ENCODE results near the gene MOB1B.

Gene MOB1B

DNA sequence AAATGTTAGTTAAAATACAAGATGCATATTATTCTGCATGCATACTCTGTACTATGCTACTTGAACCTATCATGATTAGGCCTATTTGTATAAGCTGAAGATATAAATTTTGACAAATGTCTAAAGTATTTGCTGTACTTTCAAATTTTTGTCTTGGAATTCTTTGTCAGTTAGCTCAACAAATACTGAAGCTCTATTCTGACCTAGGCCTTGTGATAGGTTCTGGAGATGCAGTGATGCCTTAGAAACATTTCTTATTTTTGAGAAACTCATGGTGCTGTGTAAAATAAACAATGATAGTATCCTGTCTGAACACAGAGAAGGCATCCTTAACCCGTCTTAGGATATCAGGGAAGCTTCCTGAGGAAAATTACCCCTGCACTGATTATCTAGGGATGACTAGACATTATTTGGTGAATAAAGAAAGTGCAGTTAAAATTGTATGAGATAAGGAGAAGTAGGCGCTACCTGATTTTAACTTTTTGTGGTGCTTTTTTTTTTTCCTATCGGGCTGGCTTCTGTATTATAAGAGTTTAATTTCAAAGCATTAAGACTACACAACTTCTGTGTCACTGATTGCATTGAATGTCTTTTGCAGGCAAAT is 43.4 kb downstream of the MOB1B start:
- DNase-seq (ENCODE audit: extremely low spot score, insufficient read length, low read depth) = no peak
- FAIRE-seq = no peak

- FAIRE-seq = no peak
- no peak for DNase-seq (ENCODE audit: extremely low spot score, insufficient read length, low read depth)
These were observed 44.8 kb downstream of the MOB1B start for GRCh38 chr4:70946939-70947338.

- FAIRE-seq (no peak), DNase-seq (ENCODE audit: extremely low spot score, insufficient read length, low read depth) (no peak)
These were observed 46.6 kb downstream of the MOB1B start for GRCh38 chr4:70948665-70949260.

GRCh38 chr4:70954032-70954431 is 51.9 kb downstream of the MOB1B start:
- no peak for DNase-seq (ENCODE audit: extremely low spot score, insufficient read length, low read depth)

DNA sequence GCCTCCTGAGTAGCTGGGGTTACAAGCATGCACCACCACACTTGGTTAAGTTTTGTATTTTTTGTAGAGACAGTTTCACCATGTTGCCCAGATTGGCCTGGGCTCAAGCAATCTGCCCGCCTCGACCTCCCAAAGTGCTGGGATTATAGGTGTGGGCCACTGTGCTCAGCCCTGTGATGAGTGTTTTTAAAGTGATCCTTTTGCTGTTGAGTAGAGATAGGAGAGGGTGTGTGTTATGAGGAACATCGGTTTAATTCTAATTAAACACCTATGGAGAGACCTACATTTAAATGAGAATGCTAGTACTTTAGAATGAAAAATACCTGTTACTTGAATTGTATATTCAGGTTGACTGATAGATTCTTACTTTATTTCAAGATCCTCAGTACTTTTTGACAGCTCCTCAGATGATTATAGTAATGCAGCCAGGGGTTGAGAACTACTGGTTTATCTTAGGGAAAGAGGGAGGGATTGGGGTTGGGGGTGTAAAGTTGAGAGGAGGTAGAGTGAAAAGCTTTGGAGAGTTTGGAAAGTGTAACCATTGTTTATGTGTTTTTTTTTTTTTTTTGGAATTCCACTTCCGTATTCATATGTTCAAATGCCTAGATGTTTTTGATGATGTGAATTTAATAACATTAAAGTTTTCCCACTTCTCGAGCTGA is 54.5 kb downstream of the MOB1B start:
- FAIRE-seq = no peak

More at GRCh38 chr4:70954032-70954431, 51.9 kb downstream of the MOB1B start:
- no peak for FAIRE-seq

GRCh38 chr4:70958681-70959080 is 56.5 kb downstream of the MOB1B start:
- FAIRE-seq (no peak), DNase-seq (ENCODE audit: extremely low spot score, insufficient read length, low read depth) (no peak)

More for the DNA sequence above, 54.5 kb downstream of the MOB1B start:
- DNase-seq (ENCODE audit: extremely low spot score, insufficient read length, low read depth) = no peak

DNA sequence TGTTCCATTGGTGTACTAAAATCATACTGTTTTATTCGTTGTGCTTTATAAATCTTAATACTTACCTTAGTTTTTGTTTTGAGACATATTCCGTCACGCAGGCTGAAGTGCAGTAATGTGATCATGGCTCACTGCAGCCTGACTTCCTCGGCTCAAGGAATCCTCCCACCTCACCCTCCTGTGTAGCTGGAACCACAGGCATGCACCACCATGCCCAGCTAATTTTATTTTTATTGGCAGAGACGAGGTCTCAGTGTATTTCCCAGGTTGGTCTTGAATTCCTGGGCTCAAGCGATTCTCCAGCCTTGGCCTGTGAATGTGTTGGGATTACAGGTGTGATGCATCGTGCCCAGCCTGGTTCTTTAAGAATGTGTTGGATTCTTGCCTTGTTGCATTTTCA is 66.9 kb downstream of the MOB1B start:
- no peak for FAIRE-seq
- no peak for DNase-seq (ENCODE audit: extremely low spot score, insufficient read length, low read depth)

- peak; percentile 18 for FAIRE-seq
- no peak for DNase-seq (ENCODE audit: extremely low spot score, insufficient read length, low read depth)
These were observed 74.1 kb downstream of the MOB1B start for GRCh38 chr4:70976252-70976651.

DNA sequence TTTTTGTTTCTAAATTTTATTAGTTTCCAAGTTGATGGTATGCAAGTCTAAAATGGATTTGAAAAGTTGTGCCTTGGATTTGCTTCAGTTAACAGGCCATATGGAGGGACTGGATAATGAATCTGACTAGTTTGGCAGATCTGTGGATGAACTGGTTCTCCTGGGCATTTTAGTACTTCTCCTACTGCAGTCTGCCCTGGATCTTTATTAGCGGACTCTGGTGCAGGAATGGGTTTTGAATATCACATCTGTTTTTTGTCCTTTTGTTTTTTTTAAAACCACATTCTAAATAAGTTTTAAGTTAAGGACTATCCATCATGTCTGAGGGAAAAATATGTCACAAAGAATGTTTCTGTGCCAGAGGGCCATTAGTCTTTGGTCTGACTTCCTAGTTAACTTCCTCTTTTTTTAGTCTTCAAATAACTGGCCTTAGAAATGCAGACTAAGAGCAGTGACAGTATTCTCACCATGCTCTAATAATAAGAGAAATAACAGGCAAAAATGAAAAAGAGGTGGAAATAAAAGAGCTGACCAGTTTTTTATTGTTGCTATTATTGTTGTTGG is 77.4 kb downstream of the MOB1B start:
- peak; percentile 56 for FAIRE-seq
- DNase-seq (ENCODE audit: extremely low spot score, insufficient read length, low read depth) = no peak

GRCh38 chr4:70980196-70980595 is 78.0 kb downstream of the MOB1B start:
- DNase-seq (ENCODE audit: extremely low spot score, insufficient read length, low read depth) = no peak
- no peak for FAIRE-seq

GRCh38 chr4:70984106-70984505 is 81.9 kb downstream of the MOB1B start:
- DNase-seq (ENCODE audit: extremely low spot score, insufficient read length, low read depth) (no peak), FAIRE-seq (no peak)

- no peak for DNase-seq (ENCODE audit: extremely low spot score, insufficient read length, low read depth)
- no peak for FAIRE-seq
These were observed 82.4 kb downstream of the MOB1B start for GRCh38 chr4:70984589-70984988.

DNA sequence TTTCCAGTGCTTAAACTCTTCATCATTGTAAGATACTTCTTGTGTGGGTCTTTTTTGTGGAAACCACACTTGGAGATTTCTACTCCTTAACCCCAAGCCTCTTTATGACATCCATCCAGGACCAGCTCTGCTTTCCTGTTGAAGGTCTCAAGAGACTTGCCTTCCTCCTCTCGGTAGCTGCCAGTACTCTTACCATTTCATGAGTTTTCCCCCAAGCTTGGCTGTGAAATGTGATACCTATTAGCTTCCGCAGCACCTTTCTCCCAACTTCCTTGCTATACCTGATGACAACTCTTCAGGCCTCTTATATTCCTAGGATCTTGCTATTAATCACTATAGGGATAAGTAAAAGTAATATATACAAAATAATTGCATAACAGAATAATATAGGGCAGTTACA is 89.4 kb downstream of the MOB1B start:
- no peak for FAIRE-seq

DNA sequence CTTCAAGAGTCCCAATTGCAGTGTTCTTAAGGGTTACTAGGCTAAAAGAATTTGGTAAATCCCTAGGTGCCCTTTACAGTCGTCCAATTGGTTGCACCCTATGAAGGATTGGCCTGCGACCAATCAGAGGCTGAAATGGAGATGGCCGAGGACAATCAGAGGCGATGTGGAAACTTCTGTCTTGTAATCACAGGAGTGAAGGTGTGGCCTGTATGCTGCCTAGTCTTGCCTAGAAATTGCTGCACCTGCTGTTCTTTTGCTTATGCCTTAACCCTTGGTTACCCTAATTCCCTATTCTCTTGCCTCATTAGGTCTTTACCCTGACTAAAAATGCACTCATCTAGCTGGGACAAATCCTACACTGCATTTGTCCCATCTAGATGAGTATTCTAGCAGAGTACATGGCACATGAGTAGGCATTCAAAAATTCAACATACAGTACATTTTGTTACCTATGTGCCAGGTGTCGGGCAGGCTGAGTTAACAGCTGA is 90.3 kb downstream of the MOB1B start:
- DNase-seq (ENCODE audit: extremely low spot score, insufficient read length, low read depth) (no peak), FAIRE-seq (no peak)

More for the DNA sequence above, 89.4 kb downstream of the MOB1B start:
- DNase-seq (ENCODE audit: extremely low spot score, insufficient read length, low read depth) = no peak

- FAIRE-seq = peak; percentile 91
- DNase-seq (ENCODE audit: extremely low spot score, insufficient read length, low read depth) = peak; percentile 78
These were observed 91.3 kb downstream of the MOB1B start, which contains the start of gene DCK for GRCh38 chr4:70993181-70994068. Gene DCK (plus strand): TSS chr4:70993649. CDS start chr4:70993836, 187 bp downstream.

- DNase-seq (ENCODE audit: extremely low spot score, insufficient read length, low read depth) (no peak), FAIRE-seq (no peak)
These were observed 91.8 kb downstream of the MOB1B start for GRCh38 chr4:70994069-70994366.

- FAIRE-seq = peak; percentile 73
These were observed 92.4 kb downstream of the MOB1B start for GRCh38 chr4:70994387-70995099.

DNA sequence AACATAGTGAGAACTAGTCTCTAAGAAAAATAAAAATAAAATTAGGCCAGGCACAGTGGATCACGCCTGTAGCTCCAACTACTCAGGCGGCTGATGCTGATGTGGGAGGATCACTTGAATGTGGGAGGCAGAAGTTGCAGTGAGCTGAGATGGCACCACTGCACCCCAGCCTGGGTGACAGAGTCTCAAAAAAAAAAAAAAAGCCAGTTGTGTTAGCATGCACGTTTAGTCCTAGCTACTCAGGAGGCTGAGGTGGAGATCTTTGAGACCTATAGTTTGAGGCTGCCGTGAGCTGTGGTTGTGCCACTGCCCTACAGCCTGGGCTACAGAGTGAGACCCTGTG is 93.8 kb downstream of the MOB1B start:
- DNase-seq (ENCODE audit: extremely low spot score, insufficient read length, low read depth) = no peak
- no peak for FAIRE-seq

More at GRCh38 chr4:70994387-70995099, 92.4 kb downstream of the MOB1B start:
- no peak for DNase-seq (ENCODE audit: extremely low spot score, insufficient read length, low read depth)

DNA sequence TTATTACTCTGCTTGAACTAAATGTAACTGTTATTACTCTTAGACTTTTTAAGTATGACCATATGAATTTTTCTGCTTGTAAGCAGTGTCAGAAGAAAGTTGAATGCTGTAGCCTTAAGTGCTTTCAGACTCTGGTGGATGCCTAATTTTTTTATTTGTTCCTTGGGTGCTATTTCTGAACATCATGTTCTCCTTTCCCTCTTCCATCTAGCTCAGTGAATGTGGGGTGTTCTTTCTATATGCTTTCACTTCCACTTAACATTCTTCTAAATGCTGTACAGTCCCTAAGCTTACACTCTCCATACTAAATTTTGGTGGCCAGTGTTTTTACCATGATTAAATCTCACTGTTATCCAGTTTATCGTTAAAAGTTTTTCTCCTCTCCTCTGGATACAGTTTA is 94.9 kb downstream of the MOB1B start:
- DNase-seq (ENCODE audit: extremely low spot score, insufficient read length, low read depth) (no peak), FAIRE-seq (no peak)

GRCh38 chr4:70997546-70997945 is 95.4 kb downstream of the MOB1B start:
- FAIRE-seq (no peak), DNase-seq (ENCODE audit: extremely low spot score, insufficient read length, low read depth) (no peak)
